ENCODE data around the gene C1QTNF5. TPM values are rescaled to one million over a fixed set of nuclear protein-coding genes. Genes with fewer than 3 reads are reported as not detected.

Gene C1QTNF5
- total and polyA plus RNA-seq, 2 experiments from 2014 or later = 4.5 to 27.9 TPM

GRCh38 chr11:119306373-119306890, 34.3 kb downstream of the C1QTNF5 start:
- DNase-seq = peak; percentile 39
- H3K9me3 ChIP-seq (ENCODE audit: low read depth) = no peaks in the 10 kb centered on the region
- H2AFZ ChIP-seq = no peak overlapping the region

GRCh38 chr11:119305556-119306372, 34.9 kb downstream of the C1QTNF5 start:
- no peak overlapping the region for H3K4me2 ChIP-seq (ENCODE audit: unreplicated experiment)

More at GRCh38 chr11:119306373-119306890, 34.3 kb downstream of the C1QTNF5 start:
- H3K4me3 ChIP-seq = no peak overlapping the region
- H3F3A ChIP-seq (ENCODE audit: insufficient read depth) = 0 out of 2 replicates have a peak, but pooled peaks cover 17% of the 10 kb centered on the region
- H3K4me2 ChIP-seq (ENCODE audit: unreplicated experiment) = no peak overlapping the region
- no peak for TF ChIP-seq EZH2phosphoT487 (IDR thresholded peaks at IDR 0.05; ENCODE audit: insufficient read depth, low read depth)
- no peak for TF ChIP-seq EZH2 (IDR thresholded peaks at IDR 0.05; ENCODE audit: insufficient read depth, poor library complexity, severe bottlenecking)
- no peak overlapping the region for H3K9ac ChIP-seq
- in situ Hi-C loops (cut with MboI) = no loop called here
- no peaks in the 10 kb centered on the region for H3K27me3 ChIP-seq (replicated peaks; ENCODE audit: insufficient read depth)
- no peaks in the 10 kb centered on the region for H4K20me1 ChIP-seq (ENCODE audit: insufficient read depth)
- H3K4me1 ChIP-seq (ENCODE audit: insufficient read depth) = peaks cover 8% of the 10 kb centered on the region; the same call in 1 of the 2 replicates
- WGBS, 2 experiments (ENCODE audit: low coverage in 1 of 2, low lambda C conversion rate in 2 of 2, missing lambda C conversion rate in 2 of 2) = 76 to 78% methylated on average over 5 of the region's 5 CpGs
- no peaks in the 10 kb centered on the region for H3K79me2 ChIP-seq (ENCODE audit: insufficient read depth)
- H3K27ac ChIP-seq = 0 out of 2 replicates have a peak overlapping the region, but pooled peaks have one; percentile 19
- H3K36me3 ChIP-seq (ENCODE audit: low read depth) = peaks cover 24% of the 10 kb centered on the region
- H3K9me2 ChIP-seq (ENCODE audit: insufficient read depth) = no peaks in the 10 kb centered on the region

GRCh38 chr11:119303227-119303718, 37.4 kb downstream of the C1QTNF5 start:
- Histone ChIP-seq H3K27me3 (replicated peaks; ENCODE audit: insufficient read depth) (no peaks in the 10 kb centered on the region), H2AFZ (no peak overlapping the region), H3K4me1 (ENCODE audit: insufficient read depth) (peaks cover 8% of the 10 kb centered on the region; the same call in 1 of the 2 replicates), H3F3A (ENCODE audit: insufficient read depth) (0 out of 2 replicates have a peak, but pooled peaks cover 17% of the 10 kb centered on the region), H3K9me3 (ENCODE audit: low read depth) (no peaks in the 10 kb centered on the region), H3K4me3 (no peak overlapping the region), H3K79me2 (ENCODE audit: insufficient read depth) (no peaks in the 10 kb centered on the region), H3K4me2 (ENCODE audit: unreplicated experiment) (no peak overlapping the region), H3K27ac (no peak overlapping the region), H3K36me3 (ENCODE audit: low read depth) (peaks cover 45% of the 10 kb centered on the region), H4K20me1 (ENCODE audit: insufficient read depth) (no peaks in the 10 kb centered on the region), H3K9me2 (ENCODE audit: insufficient read depth) (no peaks in the 10 kb centered on the region), H3K9ac (no peak overlapping the region)
- DNase-seq = no peak
- WGBS, 2 experiments (ENCODE audit: low coverage in 1 of 2, low lambda C conversion rate in 2 of 2, missing lambda C conversion rate in 2 of 2) = 84 to 87% methylated on average over 5 of the region's 5 CpGs
- TF ChIP-seq EZH2phosphoT487 (IDR thresholded peaks at IDR 0.05; ENCODE audit: insufficient read depth, low read depth) (no peak), EZH2 (IDR thresholded peaks at IDR 0.05; ENCODE audit: insufficient read depth, poor library complexity, severe bottlenecking) (no peak)
- in situ Hi-C loops (cut with MboI) = no loop called here

More at GRCh38 chr11:119305556-119306372, 34.9 kb downstream of the C1QTNF5 start:
- H3K4me3 ChIP-seq = no peak overlapping the region
- peaks cover 8% of the 10 kb centered on the region; the same call in 1 of the 2 replicates for H3K4me1 ChIP-seq (ENCODE audit: insufficient read depth)
- in situ Hi-C loops (cut with MboI) = no loop called here
- peaks cover 24% of the 10 kb centered on the region for H3K36me3 ChIP-seq (ENCODE audit: low read depth)
- H3F3A ChIP-seq (ENCODE audit: insufficient read depth) = 0 out of 2 replicates have a peak, but pooled peaks cover 17% of the 10 kb centered on the region
- no peak for DNase-seq
- H3K9ac ChIP-seq = no peak overlapping the region
- no peaks in the 10 kb centered on the region for H3K9me2 ChIP-seq (ENCODE audit: insufficient read depth)
- 95 to 100% methylated on average over 7 of the region's 7 CpGs for WGBS, 2 experiments (ENCODE audit: low coverage in 1 of 2, low lambda C conversion rate in 2 of 2, missing lambda C conversion rate in 2 of 2)
- H3K9me3 ChIP-seq (ENCODE audit: low read depth) = no peaks in the 10 kb centered on the region
- no peaks in the 10 kb centered on the region for H3K79me2 ChIP-seq (ENCODE audit: insufficient read depth)
- H4K20me1 ChIP-seq (ENCODE audit: insufficient read depth) = no peaks in the 10 kb centered on the region
- H3K27ac ChIP-seq = 0 out of 2 replicates have a peak overlapping the region, but pooled peaks have one; percentile 19
- H3K27me3 ChIP-seq (replicated peaks; ENCODE audit: insufficient read depth) = no peaks in the 10 kb centered on the region
- TF ChIP-seq EZH2phosphoT487 (IDR thresholded peaks at IDR 0.05; ENCODE audit: insufficient read depth, low read depth) = no peak
- no peak for TF ChIP-seq EZH2 (IDR thresholded peaks at IDR 0.05; ENCODE audit: insufficient read depth, poor library complexity, severe bottlenecking)
- H2AFZ ChIP-seq = no peak overlapping the region

GRCh38 chr11:119300198-119300964, 40.3 kb downstream of the C1QTNF5 start:
- in situ Hi-C loops (cut with MboI) = no loop called here
- no peaks in the 10 kb centered on the region for H3K79me2 ChIP-seq (ENCODE audit: insufficient read depth)
- H2AFZ ChIP-seq = no peak overlapping the region
- no peak overlapping the region for H3K9ac ChIP-seq
- DNase-seq = no peak
- no peaks in the 10 kb centered on the region for H3K27me3 ChIP-seq (replicated peaks; ENCODE audit: insufficient read depth)
- peaks cover 58% of the 10 kb centered on the region for H3K36me3 ChIP-seq (ENCODE audit: low read depth)
- no peaks in the 10 kb centered on the region for H3K9me2 ChIP-seq (ENCODE audit: insufficient read depth)
- H3K9me3 ChIP-seq (ENCODE audit: low read depth) = no peaks in the 10 kb centered on the region
- no peaks in the 10 kb centered on the region for H3K4me1 ChIP-seq (ENCODE audit: insufficient read depth)
- H3K27ac ChIP-seq = no peak overlapping the region
- H3K4me2 ChIP-seq (ENCODE audit: unreplicated experiment) = no peak overlapping the region
- 88 to 90% methylated on average over 3 of the region's 3 CpGs for WGBS, 2 experiments (ENCODE audit: low coverage in 1 of 2, low lambda C conversion rate in 2 of 2, missing lambda C conversion rate in 2 of 2)
- TF ChIP-seq EZH2 (IDR thresholded peaks at IDR 0.05; ENCODE audit: insufficient read depth, poor library complexity, severe bottlenecking) = no peak
- TF ChIP-seq EZH2phosphoT487 (IDR thresholded peaks at IDR 0.05; ENCODE audit: insufficient read depth, low read depth) = no peak
- H3K4me3 ChIP-seq = no peak overlapping the region
- H3F3A ChIP-seq (ENCODE audit: insufficient read depth) = 0 out of 2 replicates have a peak, but pooled peaks cover under 1% of the 10 kb centered on the region
- no peaks in the 10 kb centered on the region for H4K20me1 ChIP-seq (ENCODE audit: insufficient read depth)

All from GM23248 (cell line).